Left renal pelvis (tissue), 4 donors: ENCODE results near the gene SLC38A2. TPM values are rescaled to one million over a fixed set of nuclear protein-coding genes. Genes with fewer than 3 reads are reported as not detected.
"Not testable (repeated sequence)": the region's sequence is repeated elsewhere in the genome, so short reads cannot be mapped to it uniquely, and the experiment has no call there.

ENCODE experiments used
- DNase-seq, 4 donors: peaks; one replicate each; pipeline ENCODE4 v3.0.0-alpha.2; 2013; ENCODE audit warnings: low read depth in 4 of 4, low spot score in 3 of 4
- polyA plus RNA-seq, 4 donors: library from polyadenylated mRNA; unstranded; fragments of 120-200 nt; gene quantifications; one replicate each; pipeline ENCODE4 v1.2.1, GENCODE V29; 2013; ENCODE audit not compliant: insufficient read length in 4 of 4

Gene SLC38A2
- 100 to 1,000 TPM; 180 to 241 (median 226) TPM for polyA plus RNA-seq

- DNase-seq, result peak; percentile 80 to 86 (median 84)
Measured at GRCh38 chr12:46372544-46373300, at the start of gene SLC38A2. Gene SLC38A2 (minus strand): TSS chr12:46372773. CDS start chr12:46371293, 1,480 bp downstream.

GRCh38 chr12:46419675-46420074, 47.1 kb upstream of the SLC38A2 start:
- no peak for DNase-seq

GRCh38 chr12:46415552-46415951, 43.0 kb upstream of the SLC38A2 start:
- DNase-seq, result no peak

- DNase-seq, result no peak
Measured at GRCh38 chr12:46414591-46415268, 42.2 kb upstream of the SLC38A2 start.

GRCh38 chr12:46413368-46413767, 40.8 kb upstream of the SLC38A2 start:
- DNase-seq, result no peak

- DNase-seq, result no peak
Measured at GRCh38 chr12:46412857-46413256, 40.3 kb upstream of the SLC38A2 start.

GRCh38 chr12:46410495-46410894, 37.9 kb upstream of the SLC38A2 start:
- DNase-seq, result no peak

- no peak for DNase-seq
Measured at GRCh38 chr12:46409974-46410373, 37.4 kb upstream of the SLC38A2 start.

- DNase-seq, result no peak
Measured at GRCh38 chr12:46409342-46409741, 36.8 kb upstream of the SLC38A2 start.

GRCh38 chr12:46408441-46408840, 35.9 kb upstream of the SLC38A2 start:
- DNase-seq, result no peak

GRCh38 chr12:46407361-46407760, 34.8 kb upstream of the SLC38A2 start:
- DNase-seq, result no peak

GRCh38 chr12:46406352-46407027, 33.9 kb upstream of the SLC38A2 start:
- no peak for DNase-seq

GRCh38 chr12:46404733-46405132, 32.2 kb upstream of the SLC38A2 start:
- no peak for DNase-seq

GRCh38 chr12:46404225-46404631, 31.7 kb upstream of the SLC38A2 start:
- no peak for DNase-seq

GRCh38 chr12:46403719-46404070, 31.1 kb upstream of the SLC38A2 start:
- no peak for DNase-seq

GRCh38 chr12:46402941-46403718, 30.6 kb upstream of the SLC38A2 start:
- DNase-seq, result no peak

GRCh38 chr12:46402451-46402850, 29.9 kb upstream of the SLC38A2 start:
- DNase-seq, result no peak

- DNase-seq, result no peak
Measured at GRCh38 chr12:46401662-46402061, 29.1 kb upstream of the SLC38A2 start.

GRCh38 chr12:46400406-46400805, 27.8 kb upstream of the SLC38A2 start:
- no peak for DNase-seq

- DNase-seq, result not testable (repeated sequence)
Measured at GRCh38 chr12:46399461-46400248, 27.1 kb upstream of the SLC38A2 start.
